ENCODE results near the gene APOA4.
A peak's percentile ranks its signal among the peaks of the same experiment; 100 is the strongest.

The APOA4 gene

GRCh38 chr11:116782728-116783127, 40.4 kb downstream of the APOA4 start:
- no peak for DNase-seq (ENCODE audit: low spot score)
- no peak for FAIRE-seq

- DNase-seq (ENCODE audit: low spot score) = no peak
- FAIRE-seq = no peak
These were observed 44.5 kb downstream of the APOA4 start for GRCh38 chr11:116778556-116778955.

GRCh38 chr11:116777056-116777455, 46.0 kb downstream of the APOA4 start:
- FAIRE-seq = no peak

GRCh38 chr11:116776522-116776984, 46.6 kb downstream of the APOA4 start:
- no peak for FAIRE-seq
- DNase-seq (ENCODE audit: low spot score) = no peak

More at GRCh38 chr11:116777056-116777455, 46.0 kb downstream of the APOA4 start:
- no peak for DNase-seq (ENCODE audit: low spot score)

- no peak for FAIRE-seq
- DNase-seq (ENCODE audit: low spot score) = no peak
These were observed 47.1 kb downstream of the APOA4 start for GRCh38 chr11:116775975-116776374.

GRCh38 chr11:116774661-116775060, 48.4 kb downstream of the APOA4 start:
- no peak for DNase-seq (ENCODE audit: low spot score)
- FAIRE-seq = no peak

GRCh38 chr11:116773203-116774097, 49.7 kb downstream of the APOA4 start:
- no peak for FAIRE-seq
- DNase-seq (ENCODE audit: low spot score) = no peak

- DNase-seq (ENCODE audit: low spot score) (peak; percentile 88), FAIRE-seq (no peak)
These were observed 50.5 kb downstream of the APOA4 start, which contains the start of gene BUD13 for GRCh38 chr11:116772443-116773202. Gene BUD13 (minus strand): TSS chr11:116772987. CDS start chr11:116772964, 23 bp downstream.

GRCh38 chr11:116771935-116772334, 51.2 kb downstream of the APOA4 start:
- FAIRE-seq (no peak), DNase-seq (ENCODE audit: low spot score) (no peak)
